GM19193 (cell line): ENCODE measurements around the gene TSSK2.

Source experiments
- POLR2A ChIP-seq: IDR thresholded peaks from 4 replicates; pipeline ENCODE4 v1.6.1; 2011; ENCODE audit not compliant: insufficient read depth, insufficient read length; ENCODE audit errors: extremely low read depth

The TSSK2 gene

GRCh38 chr22:19130959-19131684 is at the start of gene TSSK2:
TSS of gene TSSK2 (plus strand) at chr22:19131308. CDS start at chr22:19131400, 92 bp downstream.
- no peak for TF ChIP-seq POLR2A

GRCh38 chr22:19081351-19081750 is 49.8 kb upstream of the TSSK2 start:
- no peak for TF ChIP-seq POLR2A

- TF ChIP-seq POLR2A: no peak
These were observed 49.0 kb upstream of the TSSK2 start for GRCh38 chr22:19082101-19082500.

GRCh38 chr22:19082793-19083192 is 48.3 kb upstream of the TSSK2 start:
- no peak for TF ChIP-seq POLR2A

GRCh38 chr22:19085233-19085718 is 45.8 kb upstream of the TSSK2 start:
- no peak for TF ChIP-seq POLR2A

GRCh38 chr22:19086417-19086816 is 44.7 kb upstream of the TSSK2 start:
- no peak for TF ChIP-seq POLR2A

GRCh38 chr22:19086896-19087295 is 44.2 kb upstream of the TSSK2 start:
- TF ChIP-seq POLR2A: no peak

- no peak for TF ChIP-seq POLR2A
These were observed 42.1 kb upstream of the TSSK2 start for GRCh38 chr22:19088866-19089595.

GRCh38 chr22:19090183-19090582 is 40.9 kb upstream of the TSSK2 start:
- no peak for TF ChIP-seq POLR2A

GRCh38 chr22:19090586-19091127 is 40.5 kb upstream of the TSSK2 start:
- TF ChIP-seq POLR2A: no peak

- no peak for TF ChIP-seq POLR2A
These were observed 38.4 kb upstream of the TSSK2 start for GRCh38 chr22:19092725-19093124.

- no peak for TF ChIP-seq POLR2A
These were observed 36.6 kb upstream of the TSSK2 start for GRCh38 chr22:19094393-19094997.

- TF ChIP-seq POLR2A: no peak
These were observed 34.6 kb upstream of the TSSK2 start for GRCh38 chr22:19096555-19096954.

- TF ChIP-seq POLR2A: no peak
These were observed 33.6 kb upstream of the TSSK2 start for GRCh38 chr22:19097518-19097917.

- no peak for TF ChIP-seq POLR2A
These were observed 33.0 kb upstream of the TSSK2 start for GRCh38 chr22:19098157-19098556.
